ENCODE results near the gene ENDOD1.
A peak's percentile ranks its signal among the peaks of the same experiment; 100 is the strongest.

The ENDOD1 gene

GRCh38 chr11:95144313-95145235 is 54.9 kb downstream of the ENDOD1 start:
- DNase-seq = no peak

DNA sequence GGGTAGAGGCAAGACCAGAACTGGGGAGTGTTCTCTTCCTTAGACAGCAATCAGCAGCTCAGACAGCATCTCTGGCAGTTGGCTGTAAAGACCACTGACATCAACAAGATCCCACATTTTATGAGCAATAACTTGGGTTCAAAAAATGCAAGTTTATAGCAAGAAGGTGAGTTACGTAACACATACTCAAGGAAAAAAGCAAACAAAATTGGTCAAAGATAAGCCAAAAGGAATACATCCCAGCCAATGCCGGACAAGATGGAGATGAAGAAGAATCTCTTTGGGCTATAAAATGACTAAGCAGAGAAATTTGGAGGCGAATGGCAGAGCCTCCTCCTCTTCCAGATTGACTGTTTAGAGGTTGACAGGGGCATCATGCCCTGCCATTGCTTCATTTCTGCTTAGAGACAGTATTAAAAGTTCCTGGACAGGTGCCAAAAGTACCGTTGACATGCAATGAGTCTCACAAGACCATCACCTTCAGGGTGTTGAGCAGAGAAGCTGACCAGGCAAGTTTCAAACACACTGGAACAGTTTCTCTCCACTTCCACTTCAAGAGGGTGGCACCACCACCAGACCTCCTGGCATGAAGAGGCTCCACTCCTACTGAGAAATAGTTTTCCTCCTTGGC is 55.9 kb downstream of the ENDOD1 start:
- no peak for DNase-seq

- DNase-seq = peak; percentile 37
Observed at GRCh38 chr11:95147364-95147905, 57.8 kb downstream of the ENDOD1 start.

DNA sequence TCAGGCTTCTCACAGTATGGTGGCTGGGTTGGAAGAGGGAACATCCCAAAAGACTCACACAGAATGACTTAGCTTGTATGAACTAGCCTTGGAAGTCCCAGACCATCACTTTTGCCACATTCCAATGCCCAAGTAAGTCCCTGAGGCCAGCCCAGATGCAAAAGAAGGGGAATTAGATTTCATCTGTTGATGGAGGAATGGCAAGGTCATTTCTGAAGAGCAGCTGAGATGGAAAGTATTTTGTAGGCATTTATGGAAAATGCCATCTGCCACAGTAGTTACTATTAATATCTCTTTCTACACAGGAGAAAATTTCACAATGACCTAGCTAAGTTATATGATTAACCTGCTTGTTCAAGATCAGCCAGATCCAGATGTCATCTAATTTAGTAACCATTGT is 58.8 kb downstream of the ENDOD1 start:
- no peak for DNase-seq

- no peak for DNase-seq
Observed at GRCh38 chr11:95148938-95149337, 59.3 kb downstream of the ENDOD1 start.

DNA sequence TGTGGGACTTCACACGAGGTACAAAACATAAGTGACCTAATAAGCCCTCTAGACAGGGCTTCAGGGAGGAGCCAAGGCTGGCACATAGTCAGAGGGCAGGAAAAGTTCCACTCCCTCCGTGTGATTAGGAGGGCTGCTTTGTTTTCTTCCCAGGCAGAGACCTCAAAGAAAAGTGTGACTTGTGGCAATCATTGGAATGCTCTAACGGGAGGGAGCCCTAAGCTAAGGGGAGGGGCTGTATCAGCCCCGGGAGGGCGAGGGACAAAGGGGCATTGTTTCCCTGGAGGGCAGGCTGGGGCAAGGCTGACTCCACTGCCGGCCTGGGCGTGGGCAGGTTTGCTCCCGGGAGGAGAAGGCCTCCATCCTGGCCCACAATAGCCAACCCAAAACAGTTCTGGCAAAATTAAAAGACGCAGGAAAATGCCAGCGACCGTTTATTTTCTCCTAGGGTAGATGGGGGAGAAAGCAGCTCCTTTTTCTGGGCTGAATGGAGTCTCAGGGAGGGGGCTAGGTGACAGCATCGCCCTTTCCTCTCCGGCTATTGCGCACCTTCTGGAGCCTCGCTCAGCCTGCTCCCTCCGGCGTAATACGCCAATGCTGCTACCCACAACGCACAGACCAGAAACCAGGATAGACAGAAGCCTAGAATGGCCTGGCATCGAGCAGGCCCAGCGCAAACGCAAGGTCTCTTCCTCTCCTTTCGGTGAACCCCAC is 60.2 kb downstream of the ENDOD1 start:
- DNase-seq = no peak

- peak; percentile 95 for DNase-seq
Observed at GRCh38 chr11:95150956-95151684, 61.5 kb downstream of the ENDOD1 start.

DNA sequence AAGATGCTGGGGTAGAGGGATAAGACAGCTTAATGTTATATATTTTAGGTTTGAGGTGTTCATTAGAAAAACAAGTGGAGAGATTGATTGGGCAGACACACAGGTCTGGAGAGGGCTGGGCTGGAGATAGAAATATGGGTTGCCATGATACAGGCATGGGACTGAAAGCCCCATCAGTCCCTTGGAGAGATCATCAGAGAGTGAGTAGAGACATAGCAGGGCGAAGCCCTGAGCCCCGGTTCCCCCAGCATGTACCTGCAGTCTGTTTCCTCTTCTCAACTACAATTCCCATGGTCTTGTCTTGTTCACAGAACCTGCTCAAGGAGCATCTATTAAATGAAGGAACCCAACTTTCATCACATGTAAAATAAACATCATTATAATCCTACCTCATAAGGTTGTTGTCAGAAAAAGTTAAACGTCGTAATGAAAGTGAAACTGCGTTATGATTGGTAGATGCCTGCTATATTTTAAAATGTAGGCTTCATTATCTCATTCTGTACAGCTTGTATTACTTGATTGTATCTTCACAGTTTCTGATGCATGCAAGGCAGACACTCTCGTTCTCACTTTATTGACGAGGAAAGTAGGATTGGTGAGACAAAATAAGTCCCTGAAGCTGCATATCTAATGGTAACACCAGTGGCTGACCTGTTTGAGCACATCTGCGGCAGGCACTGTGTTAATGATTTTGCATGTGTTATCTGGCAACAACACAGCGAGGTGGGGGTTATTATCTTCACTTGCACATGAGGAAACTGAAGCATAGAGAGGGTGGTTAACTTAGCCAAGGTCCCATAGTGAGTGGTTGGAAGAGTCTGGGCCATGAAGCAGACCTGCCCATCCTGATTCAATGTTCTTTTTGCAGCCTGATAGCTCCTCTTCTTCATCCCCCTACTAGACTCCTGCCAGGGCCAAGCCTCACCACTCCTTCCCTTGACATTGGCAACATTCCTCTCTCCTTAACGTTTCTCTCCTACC is 63.5 kb downstream of the ENDOD1 start:
- DNase-seq = peak; percentile 27

DNA sequence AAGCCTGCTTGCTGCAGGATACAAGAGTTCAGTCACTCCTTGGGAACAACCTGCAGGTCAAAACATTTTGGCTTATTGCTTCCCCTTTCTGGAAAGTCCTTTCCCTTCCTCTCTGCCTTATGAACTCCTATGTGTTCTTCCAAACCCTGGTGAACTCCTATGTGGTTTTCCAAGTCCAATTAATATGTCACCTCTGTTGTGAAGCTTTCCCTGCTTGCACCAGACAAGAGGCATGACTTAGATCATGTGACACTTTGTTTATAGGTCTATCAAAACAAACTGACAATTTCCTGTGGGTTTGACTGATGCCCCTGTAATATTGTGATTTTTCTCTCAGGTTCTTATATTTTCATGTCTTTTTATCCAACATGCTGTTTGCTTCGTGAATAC is 64.2 kb downstream of the ENDOD1 start:
- DNase-seq = no peak

GRCh38 chr11:95154514-95154913 is 64.9 kb downstream of the ENDOD1 start:
- peak; percentile 73 for DNase-seq

GRCh38 chr11:95155385-95155784 is 65.7 kb downstream of the ENDOD1 start:
- DNase-seq = no peak

DNA sequence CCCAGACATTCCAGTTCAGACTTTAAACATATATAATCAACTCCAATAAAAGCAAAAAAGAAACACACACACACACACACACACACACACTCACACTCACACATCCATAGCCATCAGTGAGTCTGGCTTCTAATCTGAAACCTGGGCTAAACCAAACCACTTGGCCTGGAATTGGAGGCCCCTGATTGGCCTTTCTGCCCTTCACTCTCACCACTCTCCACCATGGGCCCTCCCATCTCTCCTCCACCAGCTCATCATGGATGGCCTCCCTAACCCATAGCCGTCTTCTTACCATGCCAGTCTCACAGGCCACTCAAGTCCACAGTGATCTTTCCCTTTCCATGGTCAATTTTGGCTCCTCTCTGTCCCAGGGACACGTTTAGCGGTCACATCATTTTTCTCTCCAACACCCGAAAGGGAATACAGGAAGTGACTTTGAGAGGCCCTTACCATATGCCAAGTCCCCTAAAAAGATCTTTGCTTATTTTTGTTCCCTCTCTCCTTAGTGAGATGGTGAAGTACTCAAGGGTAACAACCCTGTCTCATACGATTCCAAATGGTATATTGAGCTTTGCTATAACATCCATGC is 66.6 kb downstream of the ENDOD1 start:
- no peak for DNase-seq

GRCh38 chr11:95156916-95157541 is 67.4 kb downstream of the ENDOD1 start:
- no peak for DNase-seq

- DNase-seq = peak; percentile 17
Observed at GRCh38 chr11:95157824-95158223, 68.2 kb downstream of the ENDOD1 start.

GRCh38 chr11:95161248-95161647 is 71.6 kb downstream of the ENDOD1 start:
- no peak for DNase-seq

DNA sequence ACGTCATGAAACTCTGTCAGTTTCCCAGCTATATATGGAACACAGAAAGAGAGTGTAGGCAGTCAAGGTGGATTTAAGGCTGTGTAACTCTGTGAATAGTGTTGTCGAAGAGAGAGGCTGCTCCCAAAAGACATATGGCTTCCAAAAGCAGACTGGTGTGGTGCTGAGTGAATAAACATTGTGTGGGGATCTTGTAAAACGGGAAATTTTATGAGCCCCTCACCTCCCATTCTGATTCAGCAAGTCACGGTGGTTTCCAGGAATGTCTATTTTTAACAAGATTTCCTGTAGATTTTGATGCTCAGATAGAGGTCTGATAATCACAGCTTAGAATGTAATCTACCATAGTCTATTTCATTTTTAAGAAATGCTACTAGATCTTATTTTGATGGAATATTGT is 73.5 kb downstream of the ENDOD1 start:
- DNase-seq = no peak

DNA sequence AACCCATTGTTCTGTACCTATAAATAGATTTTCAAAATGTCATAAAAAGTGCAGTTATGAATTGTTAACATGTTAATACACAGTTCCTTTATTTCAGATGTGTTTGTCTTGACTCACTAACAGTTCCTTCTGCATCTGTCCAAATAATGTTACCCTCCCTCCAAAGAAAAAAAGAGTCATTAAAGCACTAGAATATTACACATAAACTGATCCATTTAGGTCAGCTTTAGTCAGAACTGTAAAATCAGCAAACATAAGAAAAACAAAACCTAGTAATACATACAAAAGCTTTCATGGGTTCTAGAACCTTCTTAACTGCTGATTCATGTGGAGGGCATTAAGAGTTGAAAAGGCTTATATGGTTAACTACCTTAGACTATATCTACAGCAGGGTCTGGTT is 76.0 kb downstream of the ENDOD1 start:
- no peak for DNase-seq

DNA sequence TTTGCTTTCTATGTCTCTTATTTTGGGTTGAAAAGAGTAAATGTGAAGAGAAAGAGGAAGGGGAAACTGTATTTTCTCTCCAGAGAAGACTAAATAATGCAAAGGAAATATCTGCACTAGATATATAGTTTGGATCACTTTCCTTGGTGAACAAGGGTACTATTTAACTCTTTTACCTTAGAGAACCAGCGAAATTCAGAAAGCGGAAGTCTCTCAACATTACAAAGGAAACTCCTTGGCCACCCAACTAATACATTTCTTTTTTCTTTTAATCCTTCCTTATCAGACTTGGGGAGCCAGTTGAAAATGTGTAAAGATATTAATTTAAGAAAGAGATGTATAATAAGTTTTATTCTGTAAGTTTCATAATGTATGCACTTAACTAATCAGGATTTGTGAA is 77.1 kb downstream of the ENDOD1 start:
- DNase-seq = no peak

DNA sequence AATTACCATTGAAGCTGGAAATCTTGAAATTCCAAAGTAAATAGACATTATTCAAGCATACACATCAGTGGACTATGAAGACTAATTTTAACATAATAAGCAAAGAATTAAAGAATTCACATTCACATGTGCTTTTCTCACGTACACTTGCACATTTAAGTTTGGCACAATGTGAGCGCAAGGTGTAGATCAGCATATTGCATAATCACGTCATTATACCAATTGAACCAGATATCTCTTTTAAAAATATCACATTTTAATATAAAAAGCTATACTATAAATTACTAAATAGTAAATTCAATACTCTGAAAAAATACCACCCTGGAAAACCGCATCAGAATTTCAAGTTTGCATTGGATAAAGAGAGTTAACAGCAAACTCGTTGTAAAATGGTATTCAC is 80.6 kb downstream of the ENDOD1 start:
- no peak for DNase-seq

GRCh38 chr11:95175818-95176380 is 86.3 kb downstream of the ENDOD1 start:
- no peak for DNase-seq
